ENCODE data around the gene PCYT1A.

DNA sequence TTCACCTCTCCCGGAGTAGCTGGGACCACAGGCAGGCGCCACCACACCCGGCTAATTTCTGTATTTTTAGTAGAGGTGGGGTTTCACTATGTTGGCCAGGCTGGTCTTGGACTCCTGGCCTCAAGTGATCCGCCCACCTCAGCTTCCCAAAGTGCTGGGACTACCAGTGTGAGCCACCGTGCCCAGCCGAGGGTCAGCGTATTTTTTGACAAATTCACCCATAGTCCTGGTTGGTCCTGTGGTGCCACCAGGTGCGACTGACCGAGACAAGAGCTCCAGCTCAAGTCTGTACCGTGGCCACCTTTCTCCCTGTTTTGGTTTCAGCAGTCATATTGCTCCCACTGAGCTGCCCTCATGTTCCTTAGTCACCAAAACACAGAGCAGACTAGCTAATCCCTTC is 62.4 kb downstream of the PCYT1A start:
- no peak for TF ChIP-seq POLR2A (IDR thresholded peaks at IDR 0.05)
- TF ChIP-seq, protein P1, sequence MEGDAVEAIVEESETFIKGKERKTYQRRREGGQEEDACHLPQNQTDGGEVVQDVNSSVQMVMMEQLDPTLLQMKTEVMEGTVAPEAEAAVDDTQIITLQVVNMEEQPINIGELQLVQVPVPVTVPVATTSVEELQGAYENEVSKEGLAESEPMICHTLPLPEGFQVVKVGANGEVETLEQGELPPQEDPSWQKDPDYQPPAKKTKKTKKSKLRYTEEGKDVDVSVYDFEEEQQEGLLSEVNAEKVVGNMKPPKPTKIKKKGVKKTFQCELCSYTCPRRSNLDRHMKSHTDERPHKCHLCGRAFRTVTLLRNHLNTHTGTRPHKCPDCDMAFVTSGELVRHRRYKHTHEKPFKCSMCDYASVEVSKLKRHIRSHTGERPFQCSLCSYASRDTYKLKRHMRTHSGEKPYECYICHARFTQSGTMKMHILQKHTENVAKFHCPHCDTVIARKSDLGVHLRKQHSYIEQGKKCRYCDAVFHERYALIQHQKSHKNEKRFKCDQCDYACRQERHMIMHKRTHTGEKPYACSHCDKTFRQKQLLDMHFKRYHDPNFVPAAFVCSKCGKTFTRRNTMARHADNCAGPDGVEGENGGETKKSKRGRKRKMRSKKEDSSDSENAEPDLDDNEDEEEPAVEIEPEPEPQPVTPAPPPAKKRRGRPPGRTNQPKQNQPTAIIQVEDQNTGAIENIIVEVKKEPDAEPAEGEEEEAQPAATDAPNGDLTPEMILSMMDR (IDR thresholded peaks at IDR 0.05), result no peak
